Right forelimb (tissue), 1 donor: ENCODE results near the gene HOTAIR.

Source experiments
- DNase-seq: peaks from one replicate; pipeline ENCODE4 v3.0.0-alpha.2; 2018

HOTAIR gene

DNA sequence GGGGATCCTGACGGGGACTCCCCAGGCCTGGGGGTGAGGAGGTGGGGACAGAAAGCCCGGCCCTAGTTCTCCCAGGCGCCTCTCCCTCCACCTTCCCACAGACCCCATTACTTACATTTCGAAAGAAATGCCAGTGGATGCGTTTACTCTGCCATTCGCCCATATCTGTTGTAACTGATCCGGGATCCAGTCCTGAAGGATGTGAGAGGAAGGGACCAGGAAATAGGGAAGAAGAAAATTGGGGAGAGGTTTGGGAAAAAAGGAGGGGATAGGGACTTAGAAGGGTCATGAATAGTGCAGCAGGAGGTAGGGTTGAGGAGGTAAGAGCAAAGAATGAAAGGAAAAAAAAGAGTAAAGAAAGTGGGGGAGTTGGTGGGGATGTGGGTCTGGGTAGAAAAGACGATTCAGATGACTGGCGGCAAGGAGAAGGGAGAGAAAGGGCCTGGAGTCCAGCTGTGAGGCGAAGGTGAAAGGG, 18.9 kb downstream of the HOTAIR start:
- no peak for DNase-seq

DNA sequence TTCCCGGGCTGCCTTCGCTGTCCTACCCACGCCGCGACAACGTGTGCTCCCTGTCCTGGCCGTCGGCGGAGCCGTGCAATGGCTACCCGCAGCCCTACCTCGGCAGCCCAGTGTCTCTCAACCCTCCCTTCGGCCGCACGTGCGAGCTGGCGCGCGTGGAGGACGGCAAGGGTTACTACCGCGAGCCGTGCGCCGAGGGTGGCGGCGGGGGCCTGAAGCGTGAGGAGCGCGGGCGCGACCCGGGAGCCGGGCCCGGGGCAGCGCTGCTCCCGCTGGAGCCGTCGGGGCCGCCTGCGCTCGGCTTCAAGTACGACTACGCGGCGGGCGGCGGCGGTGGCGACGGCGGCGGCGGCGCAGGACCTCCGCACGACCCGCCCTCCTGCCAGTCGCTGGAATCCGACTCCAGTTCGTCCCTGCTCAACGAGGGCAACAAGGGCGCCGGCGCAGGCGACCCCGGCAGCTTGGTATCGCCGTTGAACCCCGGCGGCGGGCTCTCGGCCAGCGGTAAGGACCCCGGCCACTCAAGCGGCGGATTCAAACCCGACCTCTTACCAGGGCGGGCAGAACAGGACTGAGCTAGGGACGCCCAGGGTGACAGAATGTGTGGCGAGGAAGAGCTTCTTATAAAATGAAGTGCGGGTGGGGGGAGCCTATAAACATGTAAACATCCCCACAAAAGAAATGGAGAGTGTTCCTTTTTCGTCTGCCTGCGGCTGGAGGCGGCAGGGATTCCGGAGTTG, 19.5 kb downstream of the HOTAIR start:
- no peak for DNase-seq

DNA sequence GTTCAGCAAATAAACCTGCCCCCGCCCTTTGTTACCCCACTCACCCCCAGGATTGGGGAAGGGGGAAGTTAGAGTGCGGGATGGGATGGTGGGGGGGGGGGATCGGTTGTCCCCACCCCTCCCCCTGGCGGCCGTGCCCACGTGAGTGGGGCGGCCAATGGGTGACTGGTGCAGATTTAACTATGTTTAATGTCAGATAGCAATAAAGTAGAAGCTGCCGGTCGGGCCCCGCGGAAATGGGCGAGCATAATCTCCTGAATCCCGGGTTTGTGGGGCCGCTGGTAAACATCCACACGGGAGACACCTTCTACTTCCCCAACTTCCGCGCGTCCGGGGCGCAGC, 20.1 kb downstream of the HOTAIR start, which contains the start of gene HOXC12:
Gene HOXC12, plus strand, starts transcription at position 210 of the 342 bp plus-strand sequence. Its CDS starts 27 bp downstream, at position 237.
- no peak for DNase-seq

DNA sequence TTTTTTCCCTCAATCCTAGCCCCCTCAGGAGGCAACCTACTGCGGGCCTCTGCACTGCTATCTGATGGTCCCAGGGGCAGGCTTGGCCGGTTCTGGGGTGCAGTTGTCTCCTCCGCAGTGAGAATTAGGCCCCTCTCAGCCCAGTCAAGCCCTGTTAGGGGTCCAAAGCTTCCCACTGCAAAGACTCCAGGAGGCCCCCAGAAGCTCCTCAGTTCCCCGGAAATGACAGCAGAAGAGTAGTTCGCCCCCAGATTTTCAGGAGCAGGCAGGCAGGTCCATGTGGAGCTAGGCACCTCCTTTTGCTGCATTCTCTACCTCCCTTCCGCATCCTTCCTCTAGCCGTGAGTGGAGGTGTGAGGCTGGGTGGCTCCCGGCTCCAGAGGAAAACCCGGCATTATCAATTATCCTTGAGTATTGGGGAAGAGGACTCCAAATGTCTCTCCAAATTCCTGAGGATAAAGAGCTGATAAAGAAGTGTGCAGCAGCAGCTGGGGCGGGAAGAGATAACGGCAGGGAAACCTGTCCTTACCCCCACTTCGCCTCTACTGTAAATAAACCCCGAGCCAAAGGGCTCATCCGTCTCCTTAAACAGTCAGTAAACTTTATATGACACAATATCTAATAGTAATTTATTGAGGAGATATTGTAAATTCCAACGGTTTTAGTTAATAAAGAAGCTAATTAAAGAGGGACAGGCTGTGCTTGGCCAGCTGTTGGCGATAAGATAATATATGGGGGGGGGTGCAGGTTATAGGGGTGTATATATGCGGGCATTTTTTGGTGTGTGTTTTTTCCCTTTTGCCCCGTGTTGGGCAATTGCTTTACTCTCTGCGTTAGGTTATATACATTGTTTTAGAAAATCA, 20.7 kb downstream of the HOTAIR start:
- DNase-seq, result no peak

DNA sequence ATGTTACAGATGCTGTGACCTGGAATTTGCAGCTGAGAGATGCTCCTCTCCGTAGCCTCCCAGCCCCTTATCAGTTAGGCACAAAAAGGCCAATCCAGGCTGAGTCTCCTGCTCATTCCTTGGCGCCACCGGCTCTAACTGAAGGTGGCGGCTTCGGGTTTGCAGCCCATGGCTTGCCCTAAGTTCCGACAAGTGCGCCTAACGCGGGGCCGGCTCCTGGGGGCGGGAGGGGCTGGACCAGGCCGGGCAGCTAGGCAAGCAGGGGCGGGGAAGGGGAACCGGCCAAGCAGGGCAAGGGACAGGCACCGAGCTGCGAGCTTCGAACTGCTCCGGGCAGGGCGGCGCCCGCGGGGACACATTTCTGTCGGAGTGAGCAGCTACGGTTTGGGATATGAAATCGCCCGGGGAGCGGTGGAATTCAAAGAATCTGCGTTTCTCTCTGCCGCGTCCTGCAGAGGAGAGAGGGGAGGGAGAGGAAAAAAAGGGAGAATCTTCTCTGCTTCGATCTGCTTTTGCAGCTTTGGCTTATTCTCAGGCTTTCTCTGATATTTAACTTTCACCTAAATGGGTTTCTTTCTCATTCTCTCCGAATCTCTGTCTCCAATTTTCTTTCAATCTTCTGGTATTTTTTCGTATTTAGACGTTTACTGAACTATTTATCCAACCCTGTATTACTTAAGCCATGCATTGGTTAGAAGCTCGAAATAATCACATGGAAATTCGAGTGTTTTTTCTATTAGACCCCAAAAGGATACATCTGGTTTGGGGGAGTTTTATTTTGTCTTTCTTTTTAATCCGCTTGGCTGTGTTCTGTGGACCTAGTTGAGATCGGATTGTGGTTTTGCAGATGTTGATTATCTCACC, 21.7 kb downstream of the HOTAIR start:
- DNase-seq, result no peak

DNA sequence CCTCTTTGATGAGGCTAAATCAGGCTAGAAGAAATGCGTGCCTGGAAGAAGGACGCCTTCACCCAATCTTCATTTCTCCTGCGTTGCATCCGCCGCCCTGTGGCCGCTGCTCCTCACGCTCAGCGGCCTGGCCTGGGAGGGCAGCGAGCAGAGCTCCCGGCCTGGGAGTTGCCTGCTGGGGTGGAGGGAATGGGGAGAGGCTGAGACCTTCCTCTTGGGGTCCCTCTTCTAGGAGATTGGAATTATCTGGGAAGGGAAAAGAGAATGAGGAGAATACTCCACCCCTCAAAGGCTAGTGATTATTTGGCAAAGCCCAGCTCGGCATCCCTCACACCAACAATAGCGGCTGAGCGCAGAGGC, 22.4 kb downstream of the HOTAIR start:
- DNase-seq, result no peak

DNA sequence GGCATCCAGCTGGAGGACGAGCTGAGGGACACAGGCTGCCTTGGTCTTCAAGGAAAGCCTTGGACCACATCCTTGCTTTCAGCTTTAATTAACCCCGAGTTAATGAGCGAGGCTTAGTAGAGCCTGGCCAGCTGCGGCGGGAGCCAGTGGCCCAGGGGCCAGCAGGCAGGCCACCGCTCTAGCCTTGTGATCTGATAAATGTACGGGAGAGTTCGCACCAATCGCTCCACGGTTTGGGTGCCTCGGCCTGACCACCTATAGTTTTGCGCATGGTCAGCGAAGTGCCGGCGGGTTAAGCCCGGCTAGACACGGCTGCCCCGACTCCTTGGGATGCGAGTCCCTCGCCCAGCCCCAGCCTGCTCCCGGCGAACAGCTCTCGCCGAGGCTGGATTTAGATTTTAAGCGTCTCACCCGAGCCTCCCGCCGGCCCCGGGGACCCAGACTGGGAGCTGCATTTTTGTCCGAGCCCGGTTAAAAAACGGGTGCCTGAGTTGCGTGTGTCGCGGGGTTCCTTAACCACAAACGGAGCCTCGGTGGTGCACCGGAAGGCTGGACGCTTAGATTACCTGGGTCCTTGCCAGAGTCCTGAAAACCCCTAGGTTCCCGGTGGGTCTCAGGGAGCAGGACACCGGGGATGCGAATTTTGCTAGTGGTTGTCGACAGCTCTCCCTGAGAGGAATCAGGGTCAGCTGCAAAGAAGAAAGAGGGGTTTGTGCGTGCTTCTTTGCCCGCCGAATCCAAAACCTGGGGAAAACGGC, 23.0 kb downstream of the HOTAIR start:
- no peak for DNase-seq

DNA sequence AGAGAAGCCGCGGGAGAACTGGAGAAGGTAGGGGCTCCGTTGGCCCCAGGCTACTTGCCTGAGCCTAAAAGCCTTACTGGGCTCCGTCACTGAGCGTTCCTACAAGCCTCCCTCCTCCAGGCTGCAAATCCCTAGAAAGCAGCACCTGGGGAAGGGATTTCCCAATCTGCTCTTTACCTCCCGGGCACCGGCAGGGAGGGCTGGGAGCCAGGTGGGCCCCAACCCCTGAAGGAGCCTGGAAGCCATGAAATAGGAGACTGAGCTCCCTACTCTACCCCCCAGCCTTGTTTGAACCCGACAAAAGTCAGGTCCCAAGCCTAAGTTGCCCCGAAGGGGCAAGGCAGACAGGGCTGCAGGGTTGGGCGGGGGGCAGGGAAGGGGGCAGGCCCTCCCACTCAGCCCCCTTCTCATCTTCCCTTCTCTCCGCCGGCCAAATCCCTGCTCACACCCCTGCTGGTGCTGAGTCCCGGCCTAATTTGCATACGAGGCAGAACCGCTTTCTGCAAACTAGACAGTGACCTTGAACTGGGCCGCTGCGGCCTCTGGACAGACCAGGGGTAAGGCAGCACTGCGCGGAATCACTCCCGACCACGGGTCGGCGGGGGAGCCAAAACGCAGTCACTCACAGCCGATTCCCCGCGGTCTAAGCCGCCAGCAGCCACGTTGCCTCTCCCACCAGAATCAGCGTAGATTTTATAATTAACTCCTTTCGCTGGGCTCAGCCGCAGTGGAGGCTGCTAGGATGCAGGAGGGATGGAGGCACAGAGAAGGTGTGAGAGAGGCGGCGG, 23.8 kb downstream of the HOTAIR start:
- no peak for DNase-seq

DNA sequence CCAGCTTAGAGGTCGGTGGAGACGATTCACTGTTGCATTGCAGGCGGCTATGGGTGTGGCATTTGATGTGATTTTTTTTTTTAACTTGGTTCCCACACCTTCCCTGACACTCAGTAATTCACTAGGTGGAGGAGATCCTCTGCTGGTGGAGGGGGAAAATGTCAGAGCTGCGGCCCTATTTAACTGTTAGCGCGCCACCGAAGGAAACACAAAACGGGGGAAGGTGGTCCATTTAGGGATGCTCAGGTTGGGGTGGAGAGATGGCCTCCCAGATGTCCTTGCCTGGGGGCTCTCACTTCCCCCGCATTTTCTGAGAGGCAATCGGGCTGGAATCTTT, 24.3 kb downstream of the HOTAIR start:
- no peak for DNase-seq

DNA sequence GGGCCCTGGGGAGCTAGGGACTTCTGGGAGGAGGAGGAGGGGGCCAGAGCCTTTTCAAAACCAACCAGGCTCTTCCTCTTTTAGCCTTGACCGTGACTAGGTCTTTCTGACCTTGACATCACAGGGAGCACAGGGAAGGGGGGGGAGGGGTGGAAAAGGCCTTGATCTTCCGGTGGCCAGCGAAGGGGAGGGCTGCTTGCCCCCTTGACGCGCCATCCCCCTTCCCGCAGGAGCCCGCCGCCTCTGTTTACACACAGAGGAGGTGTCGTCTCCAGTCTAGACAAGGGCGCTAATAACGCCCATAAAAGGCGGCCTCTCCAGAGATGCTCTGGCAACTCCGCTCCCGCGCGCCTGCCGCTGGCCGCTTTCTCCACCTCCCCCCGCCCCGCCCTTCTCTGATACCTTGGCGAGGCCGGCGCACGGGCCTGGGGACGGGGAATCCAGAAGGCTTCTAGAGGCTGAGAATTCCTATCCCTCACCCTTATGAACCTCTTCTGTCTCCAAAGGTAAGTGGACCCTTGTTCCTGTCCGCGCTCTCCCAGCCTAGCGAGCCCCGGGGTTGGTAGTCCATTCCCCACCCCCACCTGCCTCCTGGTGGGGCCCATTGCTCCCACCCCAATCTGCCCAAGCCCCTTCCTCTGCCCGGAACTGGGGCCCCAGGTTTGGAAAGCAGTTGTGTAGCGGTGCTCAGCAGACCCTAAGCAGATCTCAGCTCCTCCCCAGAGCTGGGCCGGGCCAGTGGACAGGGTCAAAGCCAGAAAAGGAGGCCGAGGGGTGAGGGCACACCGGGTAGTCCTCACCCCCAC, 24.9 kb downstream of the HOTAIR start:
- no peak for DNase-seq

DNA sequence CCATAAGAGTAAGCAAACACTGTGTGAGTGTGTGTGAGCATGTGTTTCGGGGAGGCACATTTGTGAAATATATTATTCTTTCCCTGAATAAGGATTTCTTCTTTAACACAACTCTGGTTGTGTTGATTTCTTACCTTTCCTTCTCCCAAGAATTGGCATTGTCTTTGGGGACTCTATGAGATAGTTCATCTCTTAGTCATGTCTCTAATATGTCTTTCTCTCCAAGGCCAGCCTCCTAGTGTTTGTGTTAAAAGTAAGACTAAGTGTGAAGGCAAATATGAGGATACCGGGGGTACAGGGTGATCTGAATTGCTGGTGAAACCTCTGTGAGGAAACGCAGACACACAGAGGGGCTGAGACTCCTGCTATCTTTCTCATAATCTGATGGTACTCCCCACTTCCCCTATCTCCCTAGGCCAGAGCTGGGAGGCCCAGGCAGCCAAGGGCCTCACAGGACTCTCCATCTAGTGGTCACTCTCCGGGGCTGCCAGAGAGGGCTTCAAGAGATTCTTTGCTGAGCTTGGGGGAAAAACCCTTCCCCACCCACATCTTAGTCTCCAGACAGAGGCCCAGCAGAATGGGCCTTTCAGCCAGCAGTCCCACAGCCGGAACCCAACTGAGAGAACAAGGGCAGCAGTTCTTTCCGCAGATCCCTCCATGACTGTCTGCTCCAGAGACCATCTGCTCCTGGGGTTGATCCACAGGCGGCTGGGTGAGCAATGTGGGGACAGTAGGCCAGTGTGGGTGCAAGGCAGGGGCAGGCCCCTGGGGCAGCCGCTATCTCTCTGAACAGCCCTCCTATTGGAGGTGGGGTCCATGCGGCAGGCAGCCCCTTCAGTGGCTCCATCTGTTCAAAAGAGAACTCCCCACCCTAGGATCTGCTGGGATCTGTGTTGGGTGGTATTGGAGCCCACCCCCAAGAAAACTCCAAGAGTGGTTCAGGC, 25.8 kb downstream of the HOTAIR start:
- DNase-seq, result no peak

DNA sequence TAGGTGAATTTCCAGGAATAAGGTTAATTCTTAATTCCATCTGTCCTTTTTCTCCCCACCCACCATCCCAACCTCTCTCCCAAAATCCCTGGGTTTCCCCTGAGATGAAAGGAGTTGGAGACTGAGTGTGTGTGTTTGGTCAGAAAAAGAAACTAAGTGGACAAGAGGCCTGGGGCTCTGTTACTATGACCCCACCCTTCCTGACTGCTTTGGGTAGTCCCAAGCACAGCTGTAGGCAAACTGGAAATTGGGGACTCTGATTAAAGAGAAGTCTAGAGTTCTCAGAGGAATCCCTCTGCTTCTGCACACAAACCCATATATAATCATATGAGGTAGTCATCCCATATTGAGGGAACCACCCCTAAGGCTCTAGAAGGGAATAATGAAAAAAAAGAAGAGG, 27.0 kb downstream of the HOTAIR start:
- DNase-seq, result no peak

DNA sequence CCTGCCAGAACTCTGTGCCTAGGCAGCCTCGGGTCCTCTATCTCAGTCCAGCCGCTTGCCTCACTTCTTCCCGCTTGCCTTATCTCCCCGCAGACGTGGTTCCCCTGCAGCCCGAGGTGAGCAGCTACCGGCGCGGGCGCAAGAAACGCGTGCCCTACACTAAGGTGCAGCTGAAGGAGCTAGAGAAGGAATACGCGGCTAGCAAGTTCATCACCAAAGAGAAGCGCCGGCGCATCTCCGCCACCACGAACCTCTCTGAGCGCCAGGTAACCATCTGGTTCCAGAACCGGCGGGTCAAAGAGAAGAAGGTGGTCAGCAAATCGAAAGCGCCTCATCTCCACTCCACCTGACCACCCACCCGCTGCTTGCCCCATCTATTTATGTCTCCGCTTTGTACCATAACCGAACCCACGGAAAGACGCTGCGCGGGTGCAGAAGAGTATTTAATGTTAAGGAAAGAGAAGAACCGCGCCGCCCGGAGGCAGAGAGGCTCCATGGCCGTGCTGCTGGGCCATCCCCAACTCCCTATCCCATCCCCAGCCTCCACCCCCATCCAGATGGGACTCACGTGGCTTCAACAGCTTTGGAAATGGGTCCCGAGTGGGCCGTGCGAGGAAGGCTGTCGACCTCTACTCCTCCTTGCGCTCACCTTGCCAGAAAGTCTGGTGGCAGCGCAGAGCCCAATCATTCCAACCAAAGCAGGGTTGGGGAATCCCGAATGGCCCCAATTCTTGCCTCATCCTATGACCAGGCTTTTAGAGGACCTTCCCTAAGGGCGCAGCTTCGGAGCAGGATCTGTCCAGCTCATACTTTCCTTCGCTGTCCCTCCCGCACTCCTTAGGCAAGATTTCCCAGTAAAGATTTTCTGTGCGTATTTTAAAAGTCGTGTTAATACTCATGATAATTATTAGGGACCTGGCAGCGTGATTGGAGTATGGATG, 29.6 kb downstream of the HOTAIR start:
- no peak for DNase-seq

DNA sequence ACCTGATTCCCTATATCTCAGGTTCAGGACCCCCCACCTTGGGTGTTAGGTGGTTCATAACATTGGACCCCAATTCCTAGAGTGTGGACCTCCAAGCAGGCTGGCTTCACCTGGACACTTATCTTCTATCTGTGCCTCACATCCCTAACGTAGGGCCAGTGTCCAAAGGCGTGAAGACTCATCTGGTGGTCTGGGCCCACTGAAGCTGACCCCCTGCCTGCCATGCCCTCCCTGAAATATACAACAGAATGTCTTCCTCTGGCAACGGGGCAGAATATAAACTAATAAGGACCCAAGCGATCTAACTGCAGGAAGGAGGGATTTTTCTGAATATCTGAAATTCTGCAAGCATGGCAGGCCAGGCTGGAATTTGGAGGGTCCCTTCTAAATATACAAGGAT, 30.5 kb downstream of the HOTAIR start:
- DNase-seq, result peak; percentile 35

DNA sequence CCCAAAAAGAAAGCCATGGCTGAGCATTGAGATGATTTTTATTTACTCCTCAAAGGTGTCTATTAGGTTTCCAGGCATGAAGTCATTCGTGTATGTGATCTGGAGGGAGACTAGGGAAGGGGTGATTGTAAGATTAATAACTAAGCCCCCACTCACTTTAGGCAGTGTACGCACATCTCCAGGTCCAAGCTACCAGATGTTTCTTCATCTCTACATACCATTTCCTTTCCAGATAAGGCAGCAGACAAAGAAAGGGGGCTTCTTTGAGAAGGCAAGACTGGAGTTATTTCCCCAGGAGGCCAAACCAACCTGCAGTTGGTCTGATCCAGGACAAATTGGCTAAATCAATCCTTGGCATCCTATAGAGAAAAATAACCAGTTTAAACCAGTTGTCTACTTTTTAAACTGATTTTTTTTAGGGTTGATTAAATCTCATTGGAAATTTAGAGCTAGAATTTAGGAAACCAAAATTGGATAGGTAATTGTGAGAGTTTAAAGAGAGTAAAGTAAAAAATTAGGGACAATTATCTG, 32.2 kb downstream of the HOTAIR start:
- no peak for DNase-seq

DNA sequence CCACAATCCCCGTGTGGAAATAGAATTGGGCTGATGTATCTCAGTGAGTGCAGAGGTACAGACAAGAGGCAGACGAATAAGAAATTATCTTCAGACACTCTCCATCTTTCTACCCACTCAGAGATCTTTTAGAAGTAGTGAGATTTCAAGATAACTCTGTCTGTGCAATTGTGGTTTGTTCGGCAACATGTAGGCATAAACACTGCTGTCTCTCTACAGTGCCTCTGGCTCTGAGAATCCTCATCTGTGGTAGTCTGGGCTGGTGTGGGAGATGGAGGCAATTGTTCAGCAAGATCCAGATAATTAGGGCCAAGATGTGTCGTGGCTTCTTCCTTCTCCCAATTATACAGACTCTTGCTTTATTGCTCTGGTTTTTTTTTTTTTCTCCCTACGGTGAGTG, 33.0 kb downstream of the HOTAIR start:
- no peak for DNase-seq

DNA sequence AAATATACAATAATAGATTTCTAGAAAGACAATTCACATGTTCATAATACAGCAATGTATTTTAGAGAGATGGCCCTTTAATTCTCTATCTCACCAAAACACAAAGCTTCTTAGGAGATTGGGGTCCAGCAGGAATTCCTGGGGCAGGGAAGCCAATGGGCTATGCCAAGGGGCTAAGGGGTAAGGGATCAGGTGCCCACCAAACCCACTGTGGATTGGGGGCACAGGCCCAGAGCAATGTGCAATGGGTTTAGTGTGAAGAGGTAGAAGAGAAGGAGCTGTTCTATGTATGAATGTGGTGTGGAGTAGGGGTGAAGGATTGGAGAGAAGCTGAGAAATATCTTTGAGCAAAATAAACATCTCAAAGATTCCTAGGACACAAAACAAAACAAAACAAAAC, 33.6 kb downstream of the HOTAIR start:
- no peak for DNase-seq

DNA sequence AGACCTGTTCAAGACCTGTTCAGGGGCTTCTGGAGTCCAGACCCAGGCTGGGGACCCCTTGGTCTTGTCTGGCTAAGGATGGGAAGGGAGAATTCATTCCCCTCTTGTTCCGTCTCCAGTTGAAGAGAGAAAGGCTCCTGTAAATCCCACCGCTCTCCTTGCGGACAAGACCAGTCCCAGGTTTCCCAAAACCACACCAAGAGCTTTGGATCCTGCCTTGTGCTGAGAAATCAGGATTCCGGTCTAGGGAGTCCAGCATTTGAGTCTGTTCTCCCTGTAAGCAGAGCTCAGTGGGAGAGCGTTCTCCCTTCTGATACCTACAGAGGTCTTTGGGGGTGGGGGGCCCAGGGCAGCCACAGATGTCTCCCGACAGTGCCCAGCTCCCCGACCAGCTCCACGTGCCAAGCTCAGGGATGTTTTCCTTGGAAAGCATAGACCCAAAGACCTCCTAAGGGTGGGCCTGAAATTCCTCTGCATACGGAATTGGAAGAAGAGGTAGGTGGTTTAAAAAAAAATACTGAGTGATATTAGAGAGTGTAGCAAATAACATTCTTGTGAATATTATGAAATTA, 34.2 kb downstream of the HOTAIR start:
- DNase-seq, result no peak
